ENCODE results near the gene TRMO. TPM values are rescaled to one million over a fixed set of nuclear protein-coding genes. Genes with fewer than 3 reads are reported as not detected.

The TRMO gene
- total and polyA plus RNA-seq, 2 experiments from 2014 or later = 5.0 to 6.4 TPM

DNA sequence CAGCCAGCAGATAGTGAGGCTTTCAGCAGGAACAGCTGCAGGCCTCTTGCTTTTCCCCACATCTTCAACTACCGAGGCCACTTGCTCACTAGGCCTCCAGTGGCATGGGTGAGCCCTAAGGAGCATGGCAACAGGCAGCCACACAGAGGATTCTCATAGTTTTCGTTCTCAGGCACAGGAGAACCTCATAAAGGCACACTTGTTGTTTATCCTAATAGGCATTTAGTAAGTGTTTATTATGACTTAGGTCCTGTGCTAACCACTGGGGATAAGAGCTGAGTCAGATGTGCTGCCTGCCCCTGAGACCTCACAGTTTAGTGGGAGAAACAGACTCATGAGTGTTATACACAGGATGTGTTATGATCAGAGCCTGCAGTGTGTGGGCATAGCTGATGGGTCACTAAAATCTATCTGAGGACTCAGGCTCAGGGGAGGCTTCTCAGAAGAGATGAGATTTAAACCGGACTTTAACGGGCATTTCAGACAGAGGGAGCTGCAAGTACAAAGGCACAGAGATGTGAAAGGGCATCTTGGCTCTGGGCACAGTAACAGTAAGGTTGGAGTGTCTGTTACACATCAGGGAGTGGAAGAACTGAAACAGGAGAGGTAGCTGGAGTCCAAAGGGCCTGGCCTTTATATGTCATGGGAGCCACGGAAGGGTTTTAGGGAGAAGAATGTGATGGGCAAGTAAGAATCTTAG lies 36.7 kb upstream of the TRMO start:
- no peak for ATAC-seq
- Histone ChIP-seq H3K4me1 (ENCODE audit: insufficient read depth) (no peaks in the 10 kb centered on the region), H3K36me3 (ENCODE audit: insufficient read depth) (no peaks in the 10 kb centered on the region), H3K4me3 (no peak overlapping the region), H3K4me2 (no peak overlapping the region), H3F3A (replicated peaks; ENCODE audit: low read depth) (no peaks in the 10 kb centered on the region), H3K9me2 (ENCODE audit: insufficient read depth) (no peaks in the 10 kb centered on the region), H2AFZ (no peak overlapping the region), H3K27me3 (ENCODE audit: insufficient read depth) (no peaks in the 10 kb centered on the region; the same call in 1 of the 2 replicates), H3K79me2 (replicated peaks; ENCODE audit: insufficient read depth) (no peaks in the 10 kb centered on the region), H3K27ac (ENCODE audit: low read depth) (no peak overlapping the region), H4K20me1 (replicated peaks; ENCODE audit: insufficient read depth) (0 out of 2 replicates have a peak, but pooled peaks cover 2% of the 10 kb centered on the region)
- Mint-ChIP-seq H3K27me3 (ENCODE audit: insufficient read depth, low read depth, poor library complexity) (peaks cover 2% of the 10 kb centered on the region), H3K9me3 (no peaks in the 10 kb centered on the region), H3K4me1 (no peaks in the 10 kb centered on the region), H3K4me3 (no peak overlapping the region), H3K27ac (no peak overlapping the region), H3K36me3 (ENCODE audit: low read depth) (no peaks in the 10 kb centered on the region)
- TF ChIP-seq CREB1 (CRISPR knock-in tag; IDR thresholded peaks at IDR 0.05; ENCODE audit: low read depth) = no peak
- no peak for TF ChIP-seq POLR2AphosphoS5 (IDR thresholded peaks at IDR 0.05; ENCODE audit: low read depth)
- TF ChIP-seq, protein P1, sequence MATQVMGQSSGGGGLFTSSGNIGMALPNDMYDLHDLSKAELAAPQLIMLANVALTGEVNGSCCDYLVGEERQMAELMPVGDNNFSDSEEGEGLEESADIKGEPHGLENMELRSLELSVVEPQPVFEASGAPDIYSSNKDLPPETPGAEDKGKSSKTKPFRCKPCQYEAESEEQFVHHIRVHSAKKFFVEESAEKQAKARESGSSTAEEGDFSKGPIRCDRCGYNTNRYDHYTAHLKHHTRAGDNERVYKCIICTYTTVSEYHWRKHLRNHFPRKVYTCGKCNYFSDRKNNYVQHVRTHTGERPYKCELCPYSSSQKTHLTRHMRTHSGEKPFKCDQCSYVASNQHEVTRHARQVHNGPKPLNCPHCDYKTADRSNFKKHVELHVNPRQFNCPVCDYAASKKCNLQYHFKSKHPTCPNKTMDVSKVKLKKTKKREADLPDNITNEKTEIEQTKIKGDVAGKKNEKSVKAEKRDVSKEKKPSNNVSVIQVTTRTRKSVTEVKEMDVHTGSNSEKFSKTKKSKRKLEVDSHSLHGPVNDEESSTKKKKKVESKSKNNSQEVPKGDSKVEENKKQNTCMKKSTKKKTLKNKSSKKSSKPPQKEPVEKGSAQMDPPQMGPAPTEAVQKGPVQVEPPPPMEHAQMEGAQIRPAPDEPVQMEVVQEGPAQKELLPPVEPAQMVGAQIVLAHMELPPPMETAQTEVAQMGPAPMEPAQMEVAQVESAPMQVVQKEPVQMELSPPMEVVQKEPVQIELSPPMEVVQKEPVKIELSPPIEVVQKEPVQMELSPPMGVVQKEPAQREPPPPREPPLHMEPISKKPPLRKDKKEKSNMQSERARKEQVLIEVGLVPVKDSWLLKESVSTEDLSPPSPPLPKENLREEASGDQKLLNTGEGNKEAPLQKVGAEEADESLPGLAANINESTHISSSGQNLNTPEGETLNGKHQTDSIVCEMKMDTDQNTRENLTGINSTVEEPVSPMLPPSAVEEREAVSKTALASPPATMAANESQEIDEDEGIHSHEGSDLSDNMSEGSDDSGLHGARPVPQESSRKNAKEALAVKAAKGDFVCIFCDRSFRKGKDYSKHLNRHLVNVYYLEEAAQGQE (IDR thresholded peaks at IDR 0.05; ENCODE audit: unreplicated experiment) = no peak
- TF ChIP-seq EZH2 (IDR thresholded peaks at IDR 0.05; ENCODE audit: low read depth, unreplicated experiment) = no peak
- TF ChIP-seq, protein P2, sequence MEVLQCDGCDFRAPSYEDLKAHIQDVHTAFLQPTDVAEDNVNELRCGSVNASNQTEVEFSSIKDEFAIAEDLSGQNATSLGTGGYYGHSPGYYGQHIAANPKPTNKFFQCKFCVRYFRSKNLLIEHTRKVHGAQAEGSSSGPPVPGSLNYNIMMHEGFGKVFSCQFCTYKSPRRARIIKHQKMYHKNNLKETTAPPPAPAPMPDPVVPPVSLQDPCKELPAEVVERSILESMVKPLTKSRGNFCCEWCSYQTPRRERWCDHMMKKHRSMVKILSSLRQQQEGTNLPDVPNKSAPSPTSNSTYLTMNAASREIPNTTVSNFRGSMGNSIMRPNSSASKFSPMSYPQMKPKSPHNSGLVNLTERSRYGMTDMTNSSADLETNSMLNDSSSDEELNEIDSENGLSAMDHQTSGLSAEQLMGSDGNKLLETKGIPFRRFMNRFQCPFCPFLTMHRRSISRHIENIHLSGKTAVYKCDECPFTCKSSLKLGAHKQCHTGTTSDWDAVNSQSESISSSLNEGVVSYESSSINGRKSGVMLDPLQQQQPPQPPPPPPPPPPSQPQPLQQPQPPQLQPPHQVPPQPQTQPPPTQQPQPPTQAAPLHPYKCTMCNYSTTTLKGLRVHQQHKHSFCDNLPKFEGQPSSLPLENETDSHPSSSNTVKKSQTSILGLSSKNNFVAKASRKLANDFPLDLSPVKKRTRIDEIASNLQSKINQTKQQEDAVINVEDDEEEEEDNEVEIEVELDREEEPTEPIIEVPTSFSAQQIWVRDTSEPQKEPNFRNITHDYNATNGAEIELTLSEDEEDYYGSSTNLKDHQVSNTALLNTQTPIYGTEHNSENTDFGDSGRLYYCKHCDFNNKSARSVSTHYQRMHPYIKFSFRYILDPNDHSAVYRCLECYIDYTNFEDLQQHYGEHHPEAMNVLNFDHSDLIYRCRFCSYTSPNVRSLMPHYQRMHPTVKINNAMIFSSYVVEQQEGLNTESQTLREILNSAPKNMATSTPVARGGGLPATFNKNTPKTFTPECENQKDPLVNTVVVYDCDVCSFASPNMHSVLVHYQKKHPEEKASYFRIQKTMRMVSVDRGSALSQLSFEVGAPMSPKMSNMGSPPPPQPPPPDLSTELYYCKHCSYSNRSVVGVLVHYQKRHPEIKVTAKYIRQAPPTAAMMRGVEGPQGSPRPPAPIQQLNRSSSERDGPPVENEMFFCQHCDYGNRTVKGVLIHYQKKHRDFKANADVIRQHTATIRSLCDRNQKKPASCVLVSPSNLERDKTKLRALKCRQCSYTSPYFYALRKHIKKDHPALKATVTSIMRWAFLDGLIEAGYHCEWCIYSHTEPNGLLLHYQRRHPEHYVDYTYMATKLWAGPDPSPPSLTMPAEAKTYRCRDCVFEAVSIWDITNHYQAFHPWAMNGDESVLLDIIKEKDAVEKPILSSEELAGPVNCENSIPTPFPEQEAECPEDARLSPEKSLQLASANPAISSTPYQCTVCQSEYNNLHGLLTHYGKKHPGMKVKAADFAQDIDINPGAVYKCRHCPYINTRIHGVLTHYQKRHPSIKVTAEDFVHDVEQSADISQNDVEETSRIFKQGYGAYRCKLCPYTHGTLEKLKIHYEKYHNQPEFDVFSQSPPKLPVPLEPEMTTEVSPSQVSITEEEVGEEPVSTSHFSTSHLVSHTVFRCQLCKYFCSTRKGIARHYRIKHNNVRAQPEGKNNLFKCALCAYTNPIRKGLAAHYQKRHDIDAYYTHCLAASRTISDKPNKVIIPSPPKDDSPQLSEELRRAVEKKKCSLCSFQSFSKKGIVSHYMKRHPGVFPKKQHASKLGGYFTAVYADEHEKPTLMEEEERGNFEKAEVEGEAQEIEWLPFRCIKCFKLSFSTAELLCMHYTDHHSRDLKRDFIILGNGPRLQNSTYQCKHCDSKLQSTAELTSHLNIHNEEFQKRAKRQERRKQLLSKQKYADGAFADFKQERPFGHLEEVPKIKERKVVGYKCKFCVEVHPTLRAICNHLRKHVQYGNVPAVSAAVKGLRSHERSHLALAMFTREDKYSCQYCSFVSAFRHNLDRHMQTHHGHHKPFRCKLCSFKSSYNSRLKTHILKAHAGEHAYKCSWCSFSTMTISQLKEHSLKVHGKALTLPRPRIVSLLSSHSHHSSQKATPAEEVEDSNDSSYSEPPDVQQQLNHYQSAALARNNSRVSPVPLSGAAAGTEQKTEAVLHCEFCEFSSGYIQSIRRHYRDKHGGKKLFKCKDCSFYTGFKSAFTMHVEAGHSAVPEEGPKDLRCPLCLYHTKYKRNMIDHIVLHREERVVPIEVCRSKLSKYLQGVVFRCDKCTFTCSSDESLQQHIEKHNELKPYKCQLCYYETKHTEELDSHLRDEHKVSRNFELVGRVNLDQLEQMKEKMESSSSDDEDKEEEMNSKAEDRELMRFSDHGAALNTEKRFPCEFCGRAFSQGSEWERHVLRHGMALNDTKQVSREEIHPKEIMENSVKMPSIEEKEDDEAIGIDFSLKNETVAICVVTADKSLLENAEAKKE (CRISPR knock-in tag; IDR thresholded peaks at IDR 0.05) = no peak
- TF ChIP-seq, protein P3, sequence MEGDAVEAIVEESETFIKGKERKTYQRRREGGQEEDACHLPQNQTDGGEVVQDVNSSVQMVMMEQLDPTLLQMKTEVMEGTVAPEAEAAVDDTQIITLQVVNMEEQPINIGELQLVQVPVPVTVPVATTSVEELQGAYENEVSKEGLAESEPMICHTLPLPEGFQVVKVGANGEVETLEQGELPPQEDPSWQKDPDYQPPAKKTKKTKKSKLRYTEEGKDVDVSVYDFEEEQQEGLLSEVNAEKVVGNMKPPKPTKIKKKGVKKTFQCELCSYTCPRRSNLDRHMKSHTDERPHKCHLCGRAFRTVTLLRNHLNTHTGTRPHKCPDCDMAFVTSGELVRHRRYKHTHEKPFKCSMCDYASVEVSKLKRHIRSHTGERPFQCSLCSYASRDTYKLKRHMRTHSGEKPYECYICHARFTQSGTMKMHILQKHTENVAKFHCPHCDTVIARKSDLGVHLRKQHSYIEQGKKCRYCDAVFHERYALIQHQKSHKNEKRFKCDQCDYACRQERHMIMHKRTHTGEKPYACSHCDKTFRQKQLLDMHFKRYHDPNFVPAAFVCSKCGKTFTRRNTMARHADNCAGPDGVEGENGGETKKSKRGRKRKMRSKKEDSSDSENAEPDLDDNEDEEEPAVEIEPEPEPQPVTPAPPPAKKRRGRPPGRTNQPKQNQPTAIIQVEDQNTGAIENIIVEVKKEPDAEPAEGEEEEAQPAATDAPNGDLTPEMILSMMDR (conservative IDR thresholded peaks at IDR 0.05; ENCODE audit: low read depth in 2 of 2) = no peak
- TF ChIP-seq JUNB (IDR thresholded peaks at IDR 0.05; ENCODE audit: unreplicated experiment) = no peak
- no peak for TF ChIP-seq STAT1 (IDR thresholded peaks at IDR 0.05; ENCODE audit: unreplicated experiment)
- TF ChIP-seq, protein P4, sequence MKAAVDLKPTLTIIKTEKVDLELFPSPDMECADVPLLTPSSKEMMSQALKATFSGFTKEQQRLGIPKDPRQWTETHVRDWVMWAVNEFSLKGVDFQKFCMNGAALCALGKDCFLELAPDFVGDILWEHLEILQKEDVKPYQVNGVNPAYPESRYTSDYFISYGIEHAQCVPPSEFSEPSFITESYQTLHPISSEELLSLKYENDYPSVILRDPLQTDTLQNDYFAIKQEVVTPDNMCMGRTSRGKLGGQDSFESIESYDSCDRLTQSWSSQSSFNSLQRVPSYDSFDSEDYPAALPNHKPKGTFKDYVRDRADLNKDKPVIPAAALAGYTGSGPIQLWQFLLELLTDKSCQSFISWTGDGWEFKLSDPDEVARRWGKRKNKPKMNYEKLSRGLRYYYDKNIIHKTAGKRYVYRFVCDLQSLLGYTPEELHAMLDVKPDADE (IDR thresholded peaks at IDR 0.05) = no peak
- TF ChIP-seq EZH2phosphoT487 (IDR thresholded peaks at IDR 0.05; ENCODE audit: unreplicated experiment) = no peak
- TF ChIP-seq ZNF331 (CRISPR knock-in tag; IDR thresholded peaks at IDR 0.05; ENCODE audit: low read depth) = no peak
- no peak for DNase-seq (ENCODE audit: low spot score)

Data from GM23338 (cell line).